HCT116 (cell line): ENCODE data around the gene ATP2B1. TPM values are rescaled to one million over a fixed set of nuclear protein-coding genes. Genes with fewer than 3 reads are reported as not detected.

Experiments used
- ATAC-seq: fragments of 200-7000 bp; cut with Tn5 transposase; 2 replicates; pipeline ENCODE4 v1.9.1; 2020; ENCODE audit warnings: mild to moderate bottlenecking, moderate library complexity
- BruUV-seq: library from RNA; stranded (reverse); fragments of 400-500 nt; replicated peaks from 2 replicates; lab custom pipeline; 2021; lab: Mats Ljungman, UMichigan
- CTCF ChIA-PET: fragments of 300-600 bp; sonication (Branson Sonifier 250); formaldehyde crosslinking; loops from one replicate; lab custom pipeline; 2021; ENCODE audit warnings: antibody characterized with exemption; lab: Charles Lee
- POLR2A ChIA-PET: fragments of 300-600, 350-600 bp; sonication (Branson Sonifier 250); formaldehyde crosslinking; loops from one replicate; lab custom pipeline; 2021; ENCODE audit warnings: antibody characterized with exemption; lab: Charles Lee
- RAD21 ChIA-PET, 2 experiments: fragments of 300-600 bp; sonication (Branson Sonifier 250); formaldehyde crosslinking; loops; one replicate each; lab custom pipeline; 2023; ENCODE audit warnings: low total read pairs in 2 of 2; ENCODE audit not compliant: uncharacterized antibody in 2 of 2, unreplicated experiment in 2 of 2, low non-redundant PET in 1 of 2; lab: Charles Lee
- DNase-seq: peaks from one replicate; pipeline ENCODE4 v3.0.0-alpha.2; 2010; ENCODE audit warnings: low read depth, low spot score
- H2AFZ ChIP-seq: fragments of 200-600 bp; shearing (Covaris generic), sonication (generic); 2 replicates; pipeline ENCODE4 v1.6.1; 2017; ENCODE audit warnings: low read depth, mixed run types, mixed read lengths, antibody characterized with exemption, low read length; ENCODE audit not compliant: poor library complexity, severe bottlenecking
- H3K27ac ChIP-seq: 2 replicates; pipeline ENCODE4 v1.5.1; 2012; ENCODE audit warnings: low read depth, low read length
- H3K27me3 ChIP-seq: fragments of 200-600 bp; sonication (generic); 2 replicates; pipeline ENCODE4 v1.6.1; 2016; ENCODE audit warnings: mixed run types, low read length, mixed read lengths; ENCODE audit not compliant: insufficient read depth
- H3K36me3 ChIP-seq, 2 experiments: fragments of 200-500 bp in 1 of 2; fragments of 200-600 bp in 1 of 2; sonication (Bioruptor generic) in 1 of 2; sonication (generic) in 1 of 2; 2 replicates each; pipeline versions ENCODE4 v1.5.1 to v1.6.1; 2014 to 2016; ENCODE audit warnings: low read length in 2 of 2, inconsistent platforms in 1 of 2, mixed read lengths in 1 of 2, mixed run types in 1 of 2; ENCODE audit not compliant: insufficient read depth in 2 of 2, control insufficient read depth in 1 of 2
- H3K4me1 ChIP-seq, 2 experiments: fragments of 200-600 bp in 1 of 2; sonication (generic) in 1 of 2; 2 replicates each; pipeline versions ENCODE4 v1.5.1 to v1.6.1; 2012 to 2017; ENCODE audit warnings: low read length in 2 of 2, inconsistent platforms in 1 of 2, mild to moderate bottlenecking in 1 of 2, mixed read lengths in 1 of 2, mixed run types in 1 of 2, moderate library complexity in 1 of 2; ENCODE audit not compliant: insufficient read depth in 2 of 2, control insufficient read depth in 1 of 2
- H3K4me2 ChIP-seq: fragments of 200-600 bp; sonication (generic); 2 replicates; pipeline ENCODE4 v1.6.1; 2017; ENCODE audit warnings: mixed run types, low read length, mixed read lengths
- H3K4me3 ChIP-seq, 2 experiments: fragments of 200-600 bp in 1 of 2; sonication (generic) in 1 of 2; replicated peaks in 1 of 2; 2 replicates each; pipeline ENCODE4 v1.5.1; 2011 to 2016; ENCODE audit warnings: low read length in 2 of 2, control low read depth in 1 of 2, low read depth in 1 of 2, mild to moderate bottlenecking in 1 of 2, mixed read lengths in 1 of 2, mixed run types in 1 of 2
- H3K79me2 ChIP-seq: fragments of 200-600 bp; sonication (generic); 2 replicates; pipeline ENCODE4 v1.6.1; 2017; ENCODE audit warnings: mild to moderate bottlenecking, mixed run types, low read length, moderate library complexity, mixed read lengths; ENCODE audit not compliant: insufficient read depth
- H3K9ac ChIP-seq: fragments of 200-600 bp; sonication (generic); 2 replicates; pipeline ENCODE4 v1.6.1; 2016; ENCODE audit warnings: low read length, mixed read lengths
- H3K9me2 ChIP-seq: fragments of 200-600 bp; sonication (generic), shearing (Covaris generic); 2 replicates; pipeline ENCODE4 v1.6.1; 2017; ENCODE audit warnings: mixed run types, mild to moderate bottlenecking, moderate library complexity; ENCODE audit not compliant: insufficient read depth
- H3K9me3 ChIP-seq, 2 experiments: fragments of 200-500 bp in 1 of 2; fragments of 200-600 bp in 1 of 2; sonication (Bioruptor generic) in 1 of 2; sonication (generic) in 1 of 2; 2 replicates each; pipeline ENCODE4 v1.6.1; 2014 to 2017; ENCODE audit warnings: low read length in 2 of 2, mixed read lengths in 2 of 2, inconsistent platforms in 1 of 2, low read depth in 1 of 2, mild to moderate bottlenecking in 1 of 2, mixed run types in 1 of 2, moderate library complexity in 1 of 2; ENCODE audit not compliant: control insufficient read depth in 1 of 2, insufficient read depth in 1 of 2
- H4K20me1 ChIP-seq: fragments of 200-600 bp; sonication (generic), shearing (Covaris generic); 2 replicates; pipeline ENCODE4 v1.6.1; 2017; ENCODE audit warnings: mixed run types, mild to moderate bottlenecking, moderate library complexity; ENCODE audit not compliant: insufficient read depth
- ATF3 ChIP-seq: IDR thresholded peaks from 2 replicates; pipeline ENCODE4 v1.6.1; 2012
- CBX3 ChIP-seq: IDR thresholded peaks from 2 replicates; pipeline ENCODE4 v1.6.1; 2012; ENCODE audit warnings: low read depth
- CEBPB ChIP-seq: IDR thresholded peaks from 2 replicates; pipeline ENCODE4 v1.6.1; 2012; ENCODE audit warnings: low read depth
- CTCF ChIP-seq, 3 experiments: fragments of 200-600 bp in 1 of 3; sonication (generic) in 1 of 3; IDR thresholded peaks in 2 of 3; conservative IDR thresholded peaks in 1 of 3; 2 replicates each; pipeline ENCODE4 v1.5.1; 2012 to 2017; ENCODE audit warnings: low read depth in 2 of 3, low read length in 2 of 3, antibody characterized with exemption in 1 of 3, borderline replicate concordance in 1 of 3, control low read depth in 1 of 3, mild to moderate bottlenecking in 1 of 3, mixed read lengths in 1 of 3, mixed run types in 1 of 3, moderate library complexity in 1 of 3; ENCODE audit not compliant: insufficient read depth in 1 of 3
- EGR1 ChIP-seq: IDR thresholded peaks from 2 replicates; pipeline ENCODE4 v1.6.1; 2012; ENCODE audit warnings: low read depth
- ELF1 ChIP-seq: IDR thresholded peaks from 2 replicates; pipeline ENCODE4 v1.6.1; 2012; ENCODE audit warnings: low read depth, borderline replicate concordance
- EZH2 ChIP-seq: fragments of 200-600 bp; sonication (generic); IDR thresholded peaks from 2 replicates; pipeline ENCODE4 v1.6.1; 2017; ENCODE audit warnings: antibody characterized with exemption, mixed run types
- EZH2phosphoT487 ChIP-seq: fragments of 200-600 bp; IDR thresholded peaks from 2 replicates; pipeline ENCODE4 v1.6.1; 2018; ENCODE audit warnings: antibody characterized with exemption, borderline replicate concordance
- FOSL1 ChIP-seq: IDR thresholded peaks from 2 replicates; pipeline ENCODE4 v1.6.1; 2012; ENCODE audit warnings: low read depth
- JUND ChIP-seq: IDR thresholded peaks from 2 replicates; pipeline ENCODE4 v1.6.1; 2012
- MAX ChIP-seq: IDR thresholded peaks from 2 replicates; pipeline ENCODE4 v1.6.1; 2012
- POLR2A ChIP-seq: IDR thresholded peaks from 2 replicates; pipeline ENCODE4 v1.7.0; 2011; ENCODE audit warnings: borderline replicate concordance; ENCODE audit not compliant: insufficient read depth, insufficient read length; ENCODE audit errors: extremely low read depth
- REST ChIP-seq: IDR thresholded peaks from 2 replicates; pipeline ENCODE4 v1.6.1; 2012; ENCODE audit warnings: low read depth
- SP1 ChIP-seq: IDR thresholded peaks from 2 replicates; pipeline ENCODE4 v1.6.1; 2012; ENCODE audit warnings: low read depth
- YY1 ChIP-seq: IDR thresholded peaks from 2 replicates; pipeline ENCODE4 v1.6.1; 2011; ENCODE audit warnings: low read length, low read depth, moderate library complexity, mild to moderate bottlenecking; ENCODE audit not compliant: insufficient replicate concordance; ENCODE audit errors: extremely low read depth
- ZFX ChIP-seq: fragments of 450-650 bp; IDR thresholded peaks from 2 replicates; pipeline ENCODE4 v1.6.1; 2017
- ZNF274 ChIP-seq: fragments of 200-500 bp; sonication (Bioruptor generic); IDR thresholded peaks from 2 replicates; pipeline ENCODE4 v1.6.1; 2014; ENCODE audit warnings: mild to moderate bottlenecking, low read depth, low read length, inconsistent platforms
- intact Hi-C: fragments of 100-400 bp; cut with micrococcal nuclease; formaldehyde crosslinking; loops from 2 replicates; pipeline ENCODE4 v1.10.0; 2022
- total RNA-seq: library from RNA; stranded (reverse); gene quantifications from one replicate; pipeline ENCODE4 v1.2.1, GENCODE V29; 2021; ENCODE audit not compliant: unreplicated experiment

The ATP2B1 gene
- total RNA-seq, 1 experiment from 2014 or later: 62.4 TPM

- Histone ChIP-seq H3K4me1 (peaks cover 0 to 7% of the 10 kb centered on the region in 2 experiments; a peak in 2 of 4 replicates), H2AFZ (no peak overlapping the region), H3K4me2 (no peak overlapping the region), H4K20me1 (peaks cover 11% of the 10 kb centered on the region; the same call in 1 of the 2 replicates), H3K4me3 (no peak overlapping the region), H3K79me2 (peaks cover 90% of the 10 kb centered on the region), H3K27ac (no peak overlapping the region), H3K36me3 (no peaks in the 10 kb centered on the region), H3K9me2 (no peaks in the 10 kb centered on the region), H3K9ac (no peak overlapping the region), H3K9me3 (no peaks in the 10 kb centered on the region), H3K27me3 (no peaks in the 10 kb centered on the region)
- ChIA-PET POLR2A (no interaction called here), CTCF (no interaction called here), RAD21 (no interaction called here)
- ATAC-seq (no peak), DNase-seq (no peak)
- TF ChIP-seq ZFX (no peak), FOSL1 (no peak), POLR2A (no peak), REST (no peak), EGR1 (no peak), CEBPB (no peak), EZH2phosphoT487 (no peak), ZNF274 (no peak), JUND (no peak), CBX3 (no peak), MAX (no peak), SP1 (no peak), CTCF (IDR thresholded peaks at IDR 0.05 in 2 of 3, conservative IDR thresholded peaks at IDR 0.05 in 1 of 3; ENCODE audit: borderline replicate concordance in 1 of 3, insufficient read depth in 1 of 3, low read depth in 2 of 3, low read length in 2 of 3) (no peak), ATF3 (no peak), ELF1 (no peak), EZH2 (no peak), YY1 (no peak)
- no TSS peak for BruUV-seq
- intact Hi-C loops: no loop called here
Observed at GRCh38 chr12:89665556-89665955, 43.1 kb downstream of the ATP2B1 start.
